VCaP (cell line): ENCODE data around the gene MACROD2.

ENCODE experiments used
- H3K27ac ChIP-seq: fragments of 450-650 bp; 2 replicates; pipeline ENCODE4 v1.5.1; 2017
- CTCF ChIP-seq: fragments of 450-650 bp; conservative IDR thresholded peaks from 2 replicates; pipeline ENCODE4 v1.5.1; 2017; ENCODE audit warnings: mild to moderate bottlenecking, moderate library complexity

MACROD2 gene

DNA sequence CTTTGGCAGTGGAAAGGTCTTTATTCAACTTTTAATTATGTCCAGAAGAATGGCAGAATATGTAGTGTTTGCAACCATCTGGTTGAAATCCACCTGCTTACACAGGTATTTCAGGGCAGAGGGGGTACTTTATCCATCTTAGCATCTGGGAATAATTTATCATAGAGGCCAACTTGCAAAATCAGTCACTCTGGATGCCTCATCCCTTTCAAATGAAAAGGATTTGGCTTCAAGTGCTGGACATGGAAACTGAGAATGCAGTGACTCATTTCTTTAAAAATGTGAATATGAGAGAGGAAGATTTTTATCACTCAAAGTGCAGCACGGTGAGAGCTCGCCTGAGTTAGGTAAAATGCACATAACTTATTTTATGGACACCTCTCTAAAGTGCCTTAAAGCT, 1819.6 kb downstream of the MACROD2 start:
- no peak overlapping the region for H3K27ac ChIP-seq
- TF ChIP-seq CTCF: no peak

DNA sequence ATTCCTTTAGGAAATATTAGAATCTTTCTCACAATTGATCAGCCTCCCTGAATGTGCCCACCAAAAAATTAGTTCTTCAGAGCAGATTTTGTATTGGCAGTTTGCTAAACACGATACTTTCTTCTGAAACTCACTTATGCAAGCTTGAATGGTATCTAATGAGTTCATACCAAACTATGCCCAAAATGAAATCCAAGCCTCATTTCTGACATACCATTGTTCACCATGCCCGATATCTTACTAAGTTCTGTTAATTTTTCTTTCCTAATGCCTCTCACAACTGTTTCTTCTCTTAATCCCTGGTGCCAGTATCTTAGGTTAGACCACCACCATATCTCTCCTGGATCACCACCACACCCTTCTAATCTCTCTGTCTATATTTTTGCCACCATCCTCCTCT, 1822.0 kb downstream of the MACROD2 start:
- H3K27ac ChIP-seq: no peak overlapping the region
- no peak for TF ChIP-seq CTCF

DNA sequence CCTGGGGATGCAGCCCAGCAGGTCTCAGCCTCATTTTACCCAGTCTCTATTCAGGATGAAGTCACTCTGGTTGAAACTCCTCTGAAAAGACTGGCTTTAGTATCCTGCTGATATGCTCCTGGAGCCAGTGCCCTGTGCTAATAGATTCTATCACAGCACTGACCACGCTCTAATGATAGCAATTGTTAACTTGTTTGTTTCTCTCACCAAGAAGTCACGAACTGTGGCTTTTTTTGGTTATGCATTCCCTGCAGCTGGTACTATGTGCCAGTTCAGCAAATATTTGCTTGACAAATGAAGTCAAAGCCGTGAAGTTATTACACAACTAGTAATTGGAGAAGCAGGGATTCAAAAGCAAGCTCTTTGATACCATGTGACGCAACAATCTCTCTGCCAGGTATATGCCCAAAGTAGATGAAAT, 1823.3 kb downstream of the MACROD2 start:
- peak overlapping the region; percentile 42 for H3K27ac ChIP-seq
- no peak for TF ChIP-seq CTCF

GRCh38 chr20:15823718-15824117, 1828.4 kb downstream of the MACROD2 start:
- TF ChIP-seq CTCF: no peak
- H3K27ac ChIP-seq: no peak overlapping the region

DNA sequence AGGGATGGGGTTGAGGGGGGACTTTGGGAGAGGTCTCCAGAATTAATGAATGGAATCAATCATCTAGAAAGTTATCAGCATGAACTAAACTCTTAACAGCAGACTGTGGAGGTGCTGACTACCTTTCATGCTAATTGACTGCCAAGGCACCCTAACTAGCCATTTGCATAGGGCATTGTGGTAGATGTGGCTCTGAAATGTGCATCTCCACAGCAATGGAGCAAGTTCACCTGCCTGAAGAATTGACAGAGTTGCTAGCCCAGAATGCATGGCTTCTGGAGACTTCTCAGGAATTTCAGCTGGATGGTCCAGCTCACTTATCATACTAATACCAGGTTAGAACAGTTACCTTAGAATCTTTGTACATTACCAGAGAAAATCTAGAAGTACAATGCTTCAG, 1832.3 kb downstream of the MACROD2 start:
- no peak overlapping the region for H3K27ac ChIP-seq
- no peak for TF ChIP-seq CTCF

DNA sequence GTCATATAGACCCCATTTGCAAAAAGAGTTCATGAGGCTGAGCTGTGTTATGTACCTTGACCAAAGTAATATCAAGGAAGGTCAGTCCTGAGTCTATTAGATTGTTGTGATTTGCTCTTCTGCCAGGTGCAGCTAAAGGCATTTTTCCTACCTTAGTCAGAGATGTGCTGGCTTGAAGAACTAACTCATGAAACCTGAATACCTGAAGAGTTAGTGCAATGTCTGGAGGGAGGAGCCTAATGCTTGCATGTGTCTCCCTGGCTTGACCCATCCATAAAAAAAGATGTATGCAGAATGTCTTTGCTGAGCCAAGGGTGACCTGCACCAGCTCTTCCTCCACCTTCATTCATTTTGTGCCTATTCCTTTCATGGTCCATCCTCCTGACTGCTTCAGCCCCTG, 1835.9 kb downstream of the MACROD2 start:
- TF ChIP-seq CTCF: no peak
- H3K27ac ChIP-seq: no peak overlapping the region

DNA sequence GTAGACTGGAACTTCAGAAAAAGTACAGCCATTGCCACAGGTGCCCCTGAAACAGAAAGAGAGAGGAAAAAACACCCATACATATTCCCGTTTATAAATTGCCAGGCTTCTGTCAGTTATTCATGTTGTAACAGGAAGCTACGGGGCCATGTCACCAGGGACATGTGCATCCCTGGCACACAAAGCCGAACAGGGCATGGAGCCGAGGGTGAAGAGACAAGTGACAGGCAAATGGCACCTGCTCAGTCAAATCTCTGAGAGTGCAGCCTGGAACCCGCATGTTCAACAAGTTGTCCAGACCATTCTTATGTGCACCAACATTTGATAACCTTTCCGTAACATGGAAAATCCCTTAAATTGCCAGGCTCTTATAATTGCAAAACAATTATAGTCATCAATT, 1837.2 kb downstream of the MACROD2 start:
- TF ChIP-seq CTCF: no peak
- H3K27ac ChIP-seq: no peak overlapping the region

DNA sequence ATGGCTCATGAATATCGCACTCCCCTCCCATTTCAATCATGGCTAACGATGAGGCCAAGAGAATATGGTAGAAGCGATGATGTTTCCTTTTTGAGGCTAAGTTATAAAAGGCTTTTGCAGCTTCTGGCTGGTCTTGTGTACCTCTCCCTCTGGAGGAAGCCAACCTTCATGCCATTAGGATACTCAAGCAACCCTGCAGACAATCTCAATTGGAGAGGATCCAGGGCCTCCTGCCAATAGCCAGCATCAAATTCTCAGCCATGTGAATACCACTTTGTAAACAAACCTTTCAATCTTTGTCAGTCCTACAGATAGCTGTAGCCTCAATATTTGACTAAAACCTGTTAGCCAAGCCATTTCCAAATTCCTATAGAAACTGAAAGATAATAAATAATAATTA, 1839.5 kb downstream of the MACROD2 start:
- H3K27ac ChIP-seq: no peak overlapping the region
- no peak; the same call in 1 of the 2 replicates for TF ChIP-seq CTCF
